NB4 (cell line): Measurements from ENCODE around the gene SECISBP2L.

Source experiments
- CTCF ChIP-seq: IDR thresholded peaks from one replicate; pipeline ENCODE4 v1.5.1; 2012; ENCODE audit warnings: low read depth, low read length
- MAX ChIP-seq: IDR thresholded peaks from 2 replicates; pipeline ENCODE4 v1.6.1; 2011; ENCODE audit warnings: low read depth, low read length
- POLR2A ChIP-seq: IDR thresholded peaks from 2 replicates; pipeline ENCODE4 v1.6.1; 2011; ENCODE audit warnings: mild to moderate bottlenecking; ENCODE audit not compliant: insufficient read length; ENCODE audit errors: extremely low read depth

GRCh38 chr15:48974882-48975281 lies 71.4 kb downstream of the SECISBP2L start:
- TF ChIP-seq CTCF (no peak), MAX (no peak), POLR2A (no peak)
